Vagina (tissue), 2 donors: ENCODE data around the gene PA2G4.

Experiments
- POLR2A ChIP-seq, 2 donors: fragments of 450-650 bp; IDR thresholded peaks; one replicate each; pipeline ENCODE4 v1.6.1; 2017; ENCODE audit warnings: antibody characterized with exemption in 2 of 2, mild to moderate bottlenecking in 2 of 2, moderate library complexity in 2 of 2
- POLR2AphosphoS5 ChIP-seq, 2 donors: sonication (generic); formaldehyde crosslinking; IDR thresholded peaks; one replicate each; pipeline ENCODE4 v1.9.0; 2017; ENCODE audit warnings: antibody characterized with exemption in 2 of 2, mild to moderate bottlenecking in 2 of 2, low read depth in 1 of 2; ENCODE audit not compliant: insufficient read depth in 1 of 2
- TF ChIP-seq, protein P1 (sequence below), 3 experiments: fragments of 450-650 bp in 2 of 3; fragments of 200-600 bp in 1 of 3; sonication (generic) in 1 of 3; IDR thresholded peaks; one replicate each; pipeline ENCODE4 v1.5.1; 2017 to 2019; ENCODE audit warnings: antibody characterized with exemption in 3 of 3, mild to moderate bottlenecking in 2 of 3, moderate library complexity in 2 of 3

DNA sequence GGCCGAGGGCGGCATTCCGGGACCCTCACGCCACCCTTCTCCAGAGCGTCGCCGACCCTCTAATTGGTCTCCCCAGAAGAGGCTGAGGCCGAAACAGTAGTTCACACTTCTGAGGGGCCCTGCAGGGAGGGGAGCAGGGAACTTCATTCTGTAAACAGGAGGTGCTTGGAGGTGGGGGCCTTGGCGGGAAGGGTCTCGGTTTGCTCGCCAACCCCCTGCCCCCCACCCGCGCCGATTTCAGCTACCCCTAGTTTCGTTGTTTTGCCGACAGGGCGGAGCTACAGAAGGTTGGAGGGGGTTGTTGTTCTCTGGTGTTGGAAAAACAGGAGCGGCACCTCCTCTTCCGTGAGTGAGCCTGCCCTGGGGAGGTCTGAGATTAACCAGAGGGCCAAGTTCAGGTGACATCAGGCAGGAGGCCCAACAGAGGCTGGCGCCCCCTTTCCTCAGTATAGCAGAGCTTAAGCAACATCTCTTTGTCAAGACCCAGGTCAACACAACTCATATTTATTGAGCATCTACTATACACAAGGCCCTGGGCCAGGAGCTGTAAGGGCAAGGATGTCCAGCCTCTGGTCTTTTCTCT is 23.7 kb upstream of the PA2G4 start:
- TF ChIP-seq, protein P1, sequence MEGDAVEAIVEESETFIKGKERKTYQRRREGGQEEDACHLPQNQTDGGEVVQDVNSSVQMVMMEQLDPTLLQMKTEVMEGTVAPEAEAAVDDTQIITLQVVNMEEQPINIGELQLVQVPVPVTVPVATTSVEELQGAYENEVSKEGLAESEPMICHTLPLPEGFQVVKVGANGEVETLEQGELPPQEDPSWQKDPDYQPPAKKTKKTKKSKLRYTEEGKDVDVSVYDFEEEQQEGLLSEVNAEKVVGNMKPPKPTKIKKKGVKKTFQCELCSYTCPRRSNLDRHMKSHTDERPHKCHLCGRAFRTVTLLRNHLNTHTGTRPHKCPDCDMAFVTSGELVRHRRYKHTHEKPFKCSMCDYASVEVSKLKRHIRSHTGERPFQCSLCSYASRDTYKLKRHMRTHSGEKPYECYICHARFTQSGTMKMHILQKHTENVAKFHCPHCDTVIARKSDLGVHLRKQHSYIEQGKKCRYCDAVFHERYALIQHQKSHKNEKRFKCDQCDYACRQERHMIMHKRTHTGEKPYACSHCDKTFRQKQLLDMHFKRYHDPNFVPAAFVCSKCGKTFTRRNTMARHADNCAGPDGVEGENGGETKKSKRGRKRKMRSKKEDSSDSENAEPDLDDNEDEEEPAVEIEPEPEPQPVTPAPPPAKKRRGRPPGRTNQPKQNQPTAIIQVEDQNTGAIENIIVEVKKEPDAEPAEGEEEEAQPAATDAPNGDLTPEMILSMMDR (IDR thresholded peaks at IDR 0.05): no peak
- TF ChIP-seq POLR2A (IDR thresholded peaks at IDR 0.05): no peak
- no peak for TF ChIP-seq POLR2AphosphoS5 (IDR thresholded peaks at IDR 0.05; ENCODE audit: insufficient read depth in 1 of 2, low read depth in 1 of 2)
